ENCODE results near the gene CDH13.

DNA sequence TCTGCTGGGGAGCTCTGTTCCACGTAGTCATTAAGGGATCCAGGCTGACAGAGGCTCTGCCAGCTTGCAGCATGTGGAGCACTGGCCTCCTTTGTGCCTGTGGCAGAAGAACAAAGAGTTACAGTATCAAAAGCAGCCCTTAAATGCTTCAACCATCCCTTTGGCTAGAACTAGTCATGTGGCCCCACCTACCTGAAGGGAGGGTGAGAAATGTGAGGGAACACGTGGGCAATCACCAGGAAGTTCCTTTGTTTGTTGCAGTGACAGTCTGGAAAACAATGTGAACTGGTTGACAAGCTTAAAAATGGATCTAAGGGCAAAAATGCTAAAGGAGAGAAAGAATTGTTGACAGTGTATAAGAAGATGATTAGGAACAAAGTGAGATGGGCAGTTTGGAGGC lies 890.6 kb downstream of the CDH13 start:
- TF ChIP-seq POLR2AphosphoS5 (IDR thresholded peaks at IDR 0.05; ENCODE audit: low read depth, low read length) (no peak), TAF1 (IDR thresholded peaks at IDR 0.05; ENCODE audit: borderline replicate concordance, insufficient read depth, low read length) (no peak)
- TF ChIP-seq, protein P1, sequence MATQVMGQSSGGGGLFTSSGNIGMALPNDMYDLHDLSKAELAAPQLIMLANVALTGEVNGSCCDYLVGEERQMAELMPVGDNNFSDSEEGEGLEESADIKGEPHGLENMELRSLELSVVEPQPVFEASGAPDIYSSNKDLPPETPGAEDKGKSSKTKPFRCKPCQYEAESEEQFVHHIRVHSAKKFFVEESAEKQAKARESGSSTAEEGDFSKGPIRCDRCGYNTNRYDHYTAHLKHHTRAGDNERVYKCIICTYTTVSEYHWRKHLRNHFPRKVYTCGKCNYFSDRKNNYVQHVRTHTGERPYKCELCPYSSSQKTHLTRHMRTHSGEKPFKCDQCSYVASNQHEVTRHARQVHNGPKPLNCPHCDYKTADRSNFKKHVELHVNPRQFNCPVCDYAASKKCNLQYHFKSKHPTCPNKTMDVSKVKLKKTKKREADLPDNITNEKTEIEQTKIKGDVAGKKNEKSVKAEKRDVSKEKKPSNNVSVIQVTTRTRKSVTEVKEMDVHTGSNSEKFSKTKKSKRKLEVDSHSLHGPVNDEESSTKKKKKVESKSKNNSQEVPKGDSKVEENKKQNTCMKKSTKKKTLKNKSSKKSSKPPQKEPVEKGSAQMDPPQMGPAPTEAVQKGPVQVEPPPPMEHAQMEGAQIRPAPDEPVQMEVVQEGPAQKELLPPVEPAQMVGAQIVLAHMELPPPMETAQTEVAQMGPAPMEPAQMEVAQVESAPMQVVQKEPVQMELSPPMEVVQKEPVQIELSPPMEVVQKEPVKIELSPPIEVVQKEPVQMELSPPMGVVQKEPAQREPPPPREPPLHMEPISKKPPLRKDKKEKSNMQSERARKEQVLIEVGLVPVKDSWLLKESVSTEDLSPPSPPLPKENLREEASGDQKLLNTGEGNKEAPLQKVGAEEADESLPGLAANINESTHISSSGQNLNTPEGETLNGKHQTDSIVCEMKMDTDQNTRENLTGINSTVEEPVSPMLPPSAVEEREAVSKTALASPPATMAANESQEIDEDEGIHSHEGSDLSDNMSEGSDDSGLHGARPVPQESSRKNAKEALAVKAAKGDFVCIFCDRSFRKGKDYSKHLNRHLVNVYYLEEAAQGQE (IDR thresholded peaks at IDR 0.05; ENCODE audit: insufficient read depth in 1 of 2, low read depth in 2 of 2, low read length in 2 of 2), result no peak
